Measurements from ENCODE around the gene SDK2. TPM values are rescaled to one million over a fixed set of nuclear protein-coding genes. Genes with fewer than 3 reads are reported as not detected.
A peak's percentile ranks its signal among the peaks of the same experiment; 100 is the strongest.

Gene SDK2
- total and polyA plus RNA-seq, 9 of the 15 experiments (the other 6 are each of a cell fraction or from before 2014, with no cell fraction given), result 0.04 TPM; not detected in 8

GRCh38 chr17:73359352-73359751 is 284.9 kb downstream of the SDK2 start:
- Histone ChIP-seq H3K27me3 (ENCODE audit: control insufficient read depth in 2 of 2, insufficient read depth in 2 of 2, low read length in 2 of 2) (peaks cover 48 to 86% of the 10 kb centered on the region in 2 experiments; a peak in 4 of 5 replicates), H4K20me1 (replicated peaks; ENCODE audit: control insufficient read depth, insufficient read depth, low read length) (no peaks in the 10 kb centered on the region; the same call in 1 of the 2 replicates), H3K4me1 (replicated peaks in 1 of 2; ENCODE audit: control insufficient read depth in 2 of 2, insufficient read depth in 2 of 2, low read length in 2 of 2) (peaks cover 0 to 10% of the 10 kb centered on the region in 2 experiments; a peak in 2 of 5 replicates), H3K79me2 (ENCODE audit: control insufficient read depth, insufficient read depth, low read length) (no peaks in the 10 kb centered on the region), H3K4me3 (no peak overlapping the region), H3K9me3 (replicated peaks; ENCODE audit: control insufficient read depth, insufficient read depth, low read depth, low read length) (no peaks in the 10 kb centered on the region), H3K4me2 (ENCODE audit: insufficient read depth, low read length) (no peak overlapping the region), H3K9me1 (ENCODE audit: control insufficient read depth, insufficient read depth, low read length) (no peaks in the 10 kb centered on the region), H3K27ac (ENCODE audit: extremely low read depth, low read depth, low read length) (no peak overlapping the region), H2AFZ (ENCODE audit: low read depth, low read length) (no peak overlapping the region), H3K9ac (ENCODE audit: insufficient read depth in 1 of 2, low read depth in 2 of 2, low read length in 2 of 2) (no peak overlapping the region), H3K36me3 (ENCODE audit: control insufficient read depth, insufficient read depth, low read length) (no peaks in the 10 kb centered on the region)
- ChIA-PET CTCF (ENCODE audit: low intra/inter-chr PET ratio) (no interaction called here), POLR2A (interaction anchor here (0.6 kb wide), 2 partner anchors 51 to 119 kb away, joined by 3 read pairs; no protein-coding TSS in a partner anchor)
- 0% methylated on average over 9 of the region's 10 CpGs for WGBS (ENCODE audit: insufficient coverage, low coverage, missing lambda C conversion rate)
- ATAC-seq (peak; percentile 21; the same call in 1 of the 3 replicates), DNase-seq (ENCODE audit: extremely low read depth in 1 of 4, low spot score in 3 of 4) (no peak), FAIRE-seq (no peak)
- in situ Hi-C loops (cut with MboI), result no loop called here
- no TSS peak for BruUV-seq (replicated peaks)
- intact Hi-C loops (cut with micrococcal nuclease), result no loop called here
- TF ChIP-seq PYGO2 (tag; IDR thresholded peaks at IDR 0.05) (no peak), YY1 (IDR thresholded peaks at IDR 0.05; ENCODE audit: borderline replicate concordance in 1 of 3, control insufficient read depth in 1 of 3, extremely low read depth in 1 of 3, insufficient read depth in 3 of 3, insufficient read length in 1 of 3, insufficient replicate concordance in 2 of 3, low read depth in 1 of 3, low read length in 2 of 3) (no peak), RNF219 (CRISPR knock-in tag; IDR thresholded peaks at IDR 0.05) (no peak), JUN (IDR thresholded peaks at IDR 0.05; ENCODE audit: borderline replicate concordance, low read depth, low read length) (no peak), JUN (CRISPR knock-in tag; IDR thresholded peaks at IDR 0.05; ENCODE audit: borderline replicate concordance) (no peak), BHLHE40 (IDR thresholded peaks at IDR 0.05; ENCODE audit: low read length) (no peak), POLR3A (IDR thresholded peaks at IDR 0.05; ENCODE audit: borderline replicate concordance, extremely low read depth, insufficient read depth, insufficient read length) (no peak), ZNF277 (CRISPR knock-in tag; IDR thresholded peaks at IDR 0.05; ENCODE audit: borderline replicate concordance) (no peak), MLLT1 (IDR thresholded peaks at IDR 0.05) (no peak), RBM39 (optimal IDR thresholded peaks at IDR 0.05; ENCODE audit: low read depth, low read length) (no peak)

All from K562 (cell line).